HepG2 (cell line): ENCODE measurements around the gene ARRDC4.

Experiments used
- CEBPB ChIP-seq: IDR thresholded peaks from 2 replicates; pipeline ENCODE4 v1.6.1; 2011; ENCODE audit warnings: low read depth, low read length, improper control_type of control experiment, borderline replicate concordance
- CTCF ChIP-seq: sonication (generic); formaldehyde crosslinking; IDR thresholded peaks from 2 replicates; pipeline ENCODE4 v1.5.0; 2020; ENCODE audit warnings: mild to moderate bottlenecking, missing genetic modification reagents, moderate library complexity
- DPF2 ChIP-seq: sonication (generic); formaldehyde crosslinking; IDR thresholded peaks from 2 replicates; pipeline ENCODE4 v1.4.0; 2020; ENCODE audit warnings: mild to moderate bottlenecking, low read depth, missing genetic modification reagents, borderline replicate concordance
- HDAC2 ChIP-seq: sonication (generic); formaldehyde crosslinking; IDR thresholded peaks from 2 replicates; pipeline ENCODE4 v1.4.0; 2020; ENCODE audit warnings: missing genetic modification reagents
- MYNN ChIP-seq: sonication (generic); formaldehyde crosslinking; IDR thresholded peaks from 2 replicates; pipeline ENCODE4 v1.4.0; 2020; ENCODE audit warnings: mild to moderate bottlenecking, low read depth, missing genetic modification reagents
- ONECUT2 ChIP-seq: sonication (generic); formaldehyde crosslinking; IDR thresholded peaks from 2 replicates; pipeline ENCODE4 v1.4.0; 2020; ENCODE audit warnings: missing genetic modification reagents
- ZNF547 ChIP-seq: sonication (generic); formaldehyde crosslinking; IDR thresholded peaks from 2 replicates; pipeline ENCODE4 v1.5.1; 2020; ENCODE audit warnings: mild to moderate bottlenecking, missing genetic modification reagents
- ZNF737 ChIP-seq: sonication (generic); formaldehyde crosslinking; IDR thresholded peaks from 2 replicates; pipeline ENCODE4 v1.5.0; 2020; ENCODE audit warnings: missing genetic modification reagents, mild to moderate bottlenecking, borderline replicate concordance
- ZNF878 ChIP-seq: sonication (generic); formaldehyde crosslinking; IDR thresholded peaks from 2 replicates; pipeline ENCODE4 v1.8.1; 2023; ENCODE audit warnings: mild to moderate bottlenecking, missing genetic modification reagents, moderate library complexity
- TF ChIP-seq, protein P1 (sequence below): IDR thresholded peaks from 2 replicates; pipeline ENCODE4 v1.6.1; 2016

- TF ChIP-seq CTCF (no peak), ZNF737 (CRISPR knock-in tag) (no peak), ONECUT2 (CRISPR knock-in tag) (no peak), CEBPB (no peak), HDAC2 (CRISPR knock-in tag) (no peak), MYNN (no peak), ZNF547 (no peak), DPF2 (CRISPR knock-in tag) (no peak), ZNF878 (no peak)
- TF ChIP-seq, protein P1, sequence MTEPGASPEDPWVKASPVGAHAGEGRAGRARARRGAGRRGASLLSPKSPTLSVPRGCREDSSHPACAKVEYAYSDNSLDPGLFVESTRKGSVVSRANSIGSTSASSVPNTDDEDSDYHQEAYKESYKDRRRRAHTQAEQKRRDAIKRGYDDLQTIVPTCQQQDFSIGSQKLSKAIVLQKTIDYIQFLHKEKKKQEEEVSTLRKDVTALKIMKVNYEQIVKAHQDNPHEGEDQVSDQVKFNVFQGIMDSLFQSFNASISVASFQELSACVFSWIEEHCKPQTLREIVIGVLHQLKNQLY = no peak
Measured at GRCh38 chr15:97972366-97972765, 11.9 kb downstream of the ARRDC4 start.
